ENCODE data around the gene SAE1.

SAE1 gene

GRCh38 chr19:47089767-47090350 lies 40.8 kb upstream of the SAE1 start:
- no peak for TF ChIP-seq CTCF (IDR thresholded peaks at IDR 0.05)
- no peaks in the 10 kb centered on the region for H3K9me3 Mint-ChIP-seq
- peaks cover 33% of the 10 kb centered on the region for H3K4me1 Mint-ChIP-seq
- peak overlapping the region; percentile 91 for H3K27ac Mint-ChIP-seq
- H3K27me3 Mint-ChIP-seq (ENCODE audit: low read depth, poor library complexity) = no peaks in the 10 kb centered on the region
- no peak overlapping the region for H3K4me3 Mint-ChIP-seq
- peaks cover 66% of the 10 kb centered on the region for H3K36me3 Mint-ChIP-seq (ENCODE audit: low read depth)
- no peak for DNase-seq

GRCh38 chr19:47093254-47093653 lies 37.4 kb upstream of the SAE1 start:
- Mint-ChIP-seq H3K27ac (peak overlapping the region; percentile 92), H3K27me3 (ENCODE audit: low read depth, poor library complexity) (no peaks in the 10 kb centered on the region), H3K36me3 (ENCODE audit: low read depth) (peaks cover 52% of the 10 kb centered on the region), H3K4me3 (no peak overlapping the region), H3K4me1 (peaks cover 67% of the 10 kb centered on the region), H3K9me3 (no peaks in the 10 kb centered on the region)
- no peak for TF ChIP-seq CTCF (IDR thresholded peaks at IDR 0.05)
- no peak for DNase-seq

- H3K4me1 Mint-ChIP-seq = peaks cover 73% of the 10 kb centered on the region
- peak overlapping the region; percentile 6 for H3K4me3 Mint-ChIP-seq
- peak; percentile 56 for DNase-seq
- TF ChIP-seq CTCF (IDR thresholded peaks at IDR 0.05) = no peak
- no peaks in the 10 kb centered on the region for H3K27me3 Mint-ChIP-seq (ENCODE audit: low read depth, poor library complexity)
- peaks cover 49% of the 10 kb centered on the region for H3K36me3 Mint-ChIP-seq (ENCODE audit: low read depth)
- H3K27ac Mint-ChIP-seq = peak overlapping the region; percentile 89
- no peaks in the 10 kb centered on the region for H3K9me3 Mint-ChIP-seq
Observed at GRCh38 chr19:47093841-47094240, 36.8 kb upstream of the SAE1 start.

- no peak for DNase-seq
- peak overlapping the region; percentile 98 for H3K27ac Mint-ChIP-seq
- H3K9me3 Mint-ChIP-seq = no peaks in the 10 kb centered on the region
- peak overlapping the region; percentile 30 for H3K4me3 Mint-ChIP-seq
- no peak for TF ChIP-seq CTCF (IDR thresholded peaks at IDR 0.05)
- peaks cover 83% of the 10 kb centered on the region for H3K4me1 Mint-ChIP-seq
- peaks cover 42% of the 10 kb centered on the region for H3K36me3 Mint-ChIP-seq (ENCODE audit: low read depth)
- no peaks in the 10 kb centered on the region for H3K27me3 Mint-ChIP-seq (ENCODE audit: low read depth, poor library complexity)
Observed at GRCh38 chr19:47094557-47095475, 35.8 kb upstream of the SAE1 start.

GRCh38 chr19:47095476-47096099 lies 35.0 kb upstream of the SAE1 start:
- Mint-ChIP-seq H3K27me3 (ENCODE audit: low read depth, poor library complexity) (no peaks in the 10 kb centered on the region), H3K36me3 (ENCODE audit: low read depth) (peaks cover 39% of the 10 kb centered on the region), H3K27ac (peak overlapping the region; percentile 97), H3K9me3 (no peaks in the 10 kb centered on the region), H3K4me1 (peaks cover 88% of the 10 kb centered on the region), H3K4me3 (peak overlapping the region; percentile 3)
- no peak for DNase-seq
- no peak for TF ChIP-seq CTCF (IDR thresholded peaks at IDR 0.05)

All from nephron progenitor cell (in vitro differentiated cells).